GM03348 (cell line): ENCODE measurements around the gene PPP1R1C.
A peak's percentile ranks its signal among the peaks of the same experiment; 100 is the strongest.

Source experiments
- DNase-seq: peaks from one replicate; pipeline ENCODE4 v3.0.0; 2012; ENCODE audit warnings: low spot score

The PPP1R1C gene

DNA sequence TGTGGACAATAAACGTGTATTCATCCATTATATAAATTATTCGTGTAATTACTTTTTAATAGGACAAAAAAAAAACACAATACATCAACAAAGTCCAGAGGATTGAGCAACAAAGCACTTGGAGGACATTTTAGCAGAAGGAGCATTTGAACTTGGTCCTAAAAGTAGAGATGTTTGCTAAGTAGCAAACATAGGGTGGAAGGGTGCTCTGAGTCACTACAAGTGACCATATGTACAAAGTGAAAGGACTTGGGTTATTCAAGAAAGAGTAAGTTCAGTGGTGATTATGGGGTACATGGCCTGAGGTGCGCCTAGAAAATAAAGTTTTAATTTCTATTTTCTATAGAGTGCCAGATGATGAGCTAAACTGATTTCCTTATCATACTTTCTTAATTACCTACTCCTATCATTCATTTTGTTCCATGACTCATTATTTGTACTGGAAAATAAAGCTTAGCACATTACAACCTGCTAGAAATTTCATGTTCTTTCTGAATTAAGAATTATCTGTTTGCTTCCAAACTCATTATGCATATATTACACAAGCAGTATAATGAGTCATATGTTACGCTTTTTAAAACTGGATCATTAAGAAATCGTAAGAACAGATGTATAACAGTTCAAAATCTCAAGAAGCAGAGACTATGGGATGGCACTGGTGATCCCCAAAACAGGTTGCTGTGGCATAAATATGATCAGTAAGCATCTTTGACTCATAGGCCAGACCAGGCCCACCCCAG, 13.1 kb upstream of the PPP1R1C start:
- DNase-seq: no peak

- DNase-seq: no peak
Observed at GRCh38 chr2:181973171-181973783, 12.4 kb upstream of the PPP1R1C start.

- DNase-seq: peak; percentile 13
Observed at GRCh38 chr2:181977661-181978350, 7.8 kb upstream of the PPP1R1C start.

DNA sequence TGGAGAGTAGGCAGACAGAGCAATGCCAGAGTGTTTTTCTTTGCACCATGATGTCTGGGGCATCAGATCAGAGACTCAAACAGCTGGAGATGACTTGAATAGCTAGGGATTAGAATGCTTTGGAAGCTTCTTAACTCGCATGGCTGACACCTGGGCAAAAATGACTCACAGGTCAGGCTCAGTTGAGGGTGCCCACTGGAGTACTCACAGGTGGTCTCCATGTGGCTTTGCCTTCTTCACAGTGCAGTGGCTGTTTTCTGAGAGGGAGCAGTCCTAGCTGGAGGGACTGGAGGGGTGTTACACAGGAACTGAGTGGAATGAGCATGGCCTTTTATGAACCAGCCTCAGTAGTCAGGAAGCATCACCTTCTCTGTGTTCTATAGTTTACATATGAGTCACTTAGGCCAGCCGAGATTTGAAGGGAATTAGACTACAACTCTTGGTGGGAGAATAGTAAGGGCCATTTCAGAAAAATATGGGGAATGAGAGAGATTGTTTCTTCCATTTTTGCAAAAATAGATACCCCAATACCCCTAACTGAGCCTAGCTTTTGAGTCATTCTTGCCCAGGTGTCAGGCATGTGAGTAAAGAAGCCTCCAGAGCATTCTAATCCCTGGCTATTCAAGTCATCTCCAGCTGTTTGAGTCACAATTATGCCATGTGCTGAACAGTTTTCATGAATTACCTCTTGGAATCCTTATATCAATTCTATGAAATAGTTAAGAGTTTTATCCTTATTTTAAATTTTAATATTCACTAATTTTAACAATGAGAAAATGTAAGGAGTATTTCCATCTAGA, 7.1 kb upstream of the PPP1R1C start:
- DNase-seq: peak; percentile 4

- no peak for DNase-seq
Observed at GRCh38 chr2:181984060-181984459, 1.6 kb upstream of the PPP1R1C start.

DNA sequence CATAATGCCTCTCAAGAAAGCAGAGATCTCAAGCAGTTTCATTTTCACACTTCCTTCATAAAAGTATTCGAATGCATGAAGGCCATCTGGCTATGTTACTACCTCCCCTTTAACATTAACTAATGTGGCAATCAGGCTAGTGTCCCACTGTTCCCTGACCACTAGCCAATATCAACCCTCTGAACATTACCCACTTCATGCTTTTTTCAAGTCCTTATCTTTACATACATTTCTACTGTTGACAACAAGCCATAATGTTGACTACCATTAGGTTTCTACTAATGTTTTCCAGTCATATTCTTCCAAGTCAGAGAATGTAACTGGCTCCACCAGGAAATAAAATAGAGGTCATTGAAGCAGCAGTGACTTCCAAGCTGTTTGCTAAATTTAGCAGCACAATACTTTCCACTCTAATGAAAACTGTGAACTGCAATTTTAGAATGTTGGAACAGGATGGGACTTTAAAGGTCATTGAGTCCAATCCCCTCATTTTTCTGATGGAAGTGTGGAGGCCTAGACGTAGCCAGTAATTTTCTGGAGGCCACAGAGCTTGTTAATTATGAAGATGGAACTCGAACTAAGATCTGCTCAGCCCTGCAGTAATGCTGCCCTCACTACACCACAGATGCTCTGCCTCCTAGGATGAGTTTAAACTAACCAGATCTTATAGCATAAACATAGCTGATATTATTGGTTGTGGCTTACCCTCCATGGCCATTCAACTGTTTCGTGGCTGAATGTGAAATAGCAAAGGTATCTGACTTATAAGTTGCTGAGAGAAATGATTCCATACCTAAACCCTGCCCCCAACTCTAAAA, 630 bp upstream of the PPP1R1C start:
- DNase-seq: no peak

- DNase-seq: no peak
Observed at GRCh38 chr2:181988154-181988924, 2.7 kb downstream of the PPP1R1C start.

GRCh38 chr2:181989099-181989498, 3.4 kb downstream of the PPP1R1C start:
- DNase-seq: no peak

DNA sequence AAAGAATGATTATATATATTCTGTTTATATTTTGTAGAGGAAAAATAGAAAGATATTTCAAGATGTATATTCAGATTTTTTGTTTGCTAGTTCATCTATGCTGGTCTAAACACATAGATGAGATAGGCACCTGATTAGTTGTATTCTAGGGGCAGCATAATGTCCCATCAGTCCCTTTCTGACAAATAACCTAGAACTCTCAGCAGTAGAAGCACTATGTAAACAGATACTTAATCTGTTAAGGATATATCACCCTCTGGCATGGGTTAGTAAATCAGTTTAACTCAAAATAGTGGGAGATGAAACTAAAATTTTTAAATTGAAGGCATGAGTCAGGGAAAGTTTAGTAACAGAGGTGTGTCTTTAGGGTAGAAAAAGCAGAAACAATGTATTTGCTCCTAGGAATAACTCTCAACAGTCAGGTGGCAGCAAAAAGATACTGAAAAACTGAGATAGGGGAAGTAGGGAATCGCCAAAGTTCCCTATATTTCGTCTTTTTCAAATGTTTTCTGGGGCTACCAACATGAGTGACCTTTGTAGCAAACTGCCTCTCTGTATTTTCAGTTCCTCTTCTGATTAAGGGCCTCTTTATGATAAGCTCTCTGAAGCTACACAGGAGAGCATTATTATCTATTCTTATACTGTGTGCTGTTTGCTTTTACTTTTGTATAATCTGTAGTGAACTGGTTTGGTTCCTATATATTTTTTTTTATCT, 5.7 kb downstream of the PPP1R1C start:
- no peak for DNase-seq

DNA sequence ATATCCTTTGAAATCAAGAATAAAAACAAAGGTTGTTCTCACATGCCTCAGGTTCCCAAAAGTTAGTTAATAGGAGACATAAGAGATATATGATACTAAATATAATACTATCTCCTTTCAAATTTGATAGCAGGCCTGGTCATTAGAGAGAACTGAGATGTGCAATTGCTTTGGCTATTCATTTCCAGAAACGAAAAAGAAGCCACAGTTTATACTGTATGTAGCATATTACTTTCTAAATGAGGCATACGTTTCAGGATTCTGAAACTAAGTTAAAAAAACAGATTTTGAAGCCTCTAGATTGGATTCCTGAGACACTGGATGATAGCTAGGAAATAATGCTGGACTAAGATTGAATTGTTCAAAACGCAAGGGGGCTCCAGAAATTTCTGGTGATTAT, 7.1 kb downstream of the PPP1R1C start:
- DNase-seq: no peak

- DNase-seq: no peak
Observed at GRCh38 chr2:181995289-181995688, 9.6 kb downstream of the PPP1R1C start.

DNA sequence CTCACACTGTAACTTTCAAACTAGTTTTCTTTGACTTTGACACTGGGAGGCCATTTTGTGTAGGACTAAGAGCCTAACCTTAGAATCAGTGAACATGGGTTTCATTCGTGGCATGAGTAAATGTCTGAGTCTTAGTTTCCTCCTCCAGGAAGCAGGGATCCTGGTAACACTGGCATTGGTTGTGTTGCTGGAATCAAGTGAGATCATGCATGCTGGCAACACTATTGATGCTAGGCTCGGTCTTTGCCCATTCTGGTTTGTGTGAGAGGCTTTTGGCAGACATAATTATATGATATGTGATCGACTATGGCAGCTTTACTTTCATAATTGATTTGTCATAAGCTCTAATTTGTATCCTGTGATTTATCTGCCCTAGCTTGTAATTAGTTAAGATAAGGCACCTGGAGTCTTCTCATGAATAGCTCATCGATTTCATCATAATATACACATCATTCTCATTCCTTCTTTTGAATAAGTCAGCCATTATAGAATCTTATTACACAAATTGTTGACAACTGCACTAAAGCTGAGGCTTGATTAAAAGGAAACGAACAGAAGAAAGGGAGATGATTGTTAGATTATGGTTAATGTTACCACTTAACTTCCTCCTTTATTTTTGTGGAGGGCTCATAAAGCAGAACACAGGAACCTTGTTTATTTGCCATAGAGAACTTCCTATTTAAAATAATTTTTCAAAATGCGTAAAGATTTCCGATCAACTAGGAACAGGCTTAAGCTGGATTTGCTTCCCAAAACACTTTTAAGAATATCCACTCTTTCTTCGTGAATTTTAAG, 12.6 kb downstream of the PPP1R1C start:
- DNase-seq: no peak

DNA sequence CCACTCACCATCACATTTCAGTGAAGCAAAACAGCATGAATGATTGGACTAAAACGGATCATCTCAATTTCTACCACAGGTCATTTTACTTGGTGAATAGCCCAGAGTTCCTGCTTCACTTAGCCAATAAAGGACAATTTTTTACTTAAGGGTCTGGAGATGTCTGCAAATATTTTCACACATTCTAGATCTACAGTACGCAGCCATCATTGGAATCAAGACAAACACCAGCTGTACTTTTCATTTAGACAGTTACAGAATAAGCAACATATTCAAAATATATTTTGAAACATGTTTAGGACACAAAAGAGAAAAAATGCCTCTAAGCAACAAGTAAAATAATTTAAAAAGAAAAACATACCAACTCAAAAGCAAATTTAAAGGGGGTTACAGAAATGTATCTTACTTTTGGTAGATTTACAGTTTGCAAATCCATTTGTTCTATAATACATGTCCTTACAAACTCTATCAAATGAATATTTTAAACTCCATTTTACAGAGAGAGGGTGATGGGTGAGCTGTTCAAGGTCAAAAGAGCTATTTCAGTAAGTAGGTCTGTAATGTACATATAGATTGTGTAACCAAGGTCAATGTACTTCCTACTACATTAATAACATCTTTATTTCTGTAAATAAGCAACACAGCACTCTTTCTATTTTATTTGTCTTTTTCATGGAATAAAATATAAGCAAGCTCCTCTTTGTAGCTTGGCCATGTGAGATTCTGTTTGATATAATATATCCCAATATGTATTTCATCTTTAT, 13.4 kb downstream of the PPP1R1C start:
- DNase-seq: no peak

- DNase-seq: no peak
Observed at GRCh38 chr2:181999911-182000310, 14.3 kb downstream of the PPP1R1C start.

- DNase-seq: no peak
Observed at GRCh38 chr2:182004945-182005520, 19.4 kb downstream of the PPP1R1C start.

DNA sequence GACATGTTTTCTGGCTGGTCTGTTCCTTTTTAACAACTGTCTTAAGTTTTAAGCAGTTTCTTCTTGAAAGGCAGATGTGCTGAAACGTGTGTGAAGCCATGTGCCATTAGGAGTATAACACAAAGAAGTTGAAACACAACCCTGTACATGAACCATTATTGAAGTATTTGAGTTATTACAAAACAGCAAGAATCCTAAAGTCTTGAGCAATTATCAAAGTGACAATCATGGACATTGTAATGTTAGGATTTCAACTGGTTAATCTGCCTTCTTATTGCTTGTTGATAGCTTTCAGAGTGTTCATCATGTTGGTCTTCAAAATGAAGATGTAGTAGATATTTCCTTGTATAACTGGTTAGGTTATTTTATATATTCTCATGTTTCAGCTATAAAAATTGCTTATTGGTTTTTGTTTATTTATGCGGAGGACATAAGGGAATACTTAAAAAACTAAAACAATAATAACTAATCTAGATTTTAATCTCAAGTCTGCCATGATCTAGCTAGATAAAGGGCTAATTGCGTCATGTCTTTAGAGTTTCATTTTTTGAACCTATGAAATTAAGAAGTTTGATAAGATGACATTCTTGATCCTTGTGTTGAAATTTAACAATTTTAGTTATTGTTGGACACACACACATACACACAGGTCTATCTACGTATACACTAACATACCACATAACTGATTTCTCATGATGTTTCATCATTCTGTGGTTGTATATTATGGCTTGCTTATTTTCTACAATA, 21.1 kb downstream of the PPP1R1C start:
- no peak for DNase-seq

DNA sequence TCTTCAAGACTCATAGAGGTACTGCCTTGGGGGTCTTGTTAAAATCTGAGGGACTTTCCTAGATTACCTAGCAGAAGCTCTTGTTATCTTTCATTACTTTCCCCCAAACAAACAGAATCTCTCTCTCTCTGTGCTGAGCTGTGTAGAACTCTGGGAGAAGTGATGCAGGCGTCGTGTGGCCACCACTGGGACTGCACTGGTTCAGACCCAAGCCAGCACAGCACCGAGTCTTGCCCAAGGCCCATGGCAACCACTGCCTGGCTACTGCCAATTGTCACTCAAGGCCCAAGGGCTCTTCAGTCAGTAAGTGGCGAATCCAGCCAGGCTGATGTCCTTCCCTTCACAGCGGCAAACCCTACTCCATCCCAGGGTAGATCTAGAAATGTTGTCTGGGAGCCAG, 28.6 kb downstream of the PPP1R1C start:
- no peak for DNase-seq
